Medulla oblongata (tissue), 1 donor: Measurements from ENCODE around the gene ADAMTS17.

ENCODE experiments used
- DNase-seq: peaks from one replicate; pipeline ENCODE4 v3.0.0-alpha.2; 2015; ENCODE audit errors: extremely low spot score

ADAMTS17 gene

DNA sequence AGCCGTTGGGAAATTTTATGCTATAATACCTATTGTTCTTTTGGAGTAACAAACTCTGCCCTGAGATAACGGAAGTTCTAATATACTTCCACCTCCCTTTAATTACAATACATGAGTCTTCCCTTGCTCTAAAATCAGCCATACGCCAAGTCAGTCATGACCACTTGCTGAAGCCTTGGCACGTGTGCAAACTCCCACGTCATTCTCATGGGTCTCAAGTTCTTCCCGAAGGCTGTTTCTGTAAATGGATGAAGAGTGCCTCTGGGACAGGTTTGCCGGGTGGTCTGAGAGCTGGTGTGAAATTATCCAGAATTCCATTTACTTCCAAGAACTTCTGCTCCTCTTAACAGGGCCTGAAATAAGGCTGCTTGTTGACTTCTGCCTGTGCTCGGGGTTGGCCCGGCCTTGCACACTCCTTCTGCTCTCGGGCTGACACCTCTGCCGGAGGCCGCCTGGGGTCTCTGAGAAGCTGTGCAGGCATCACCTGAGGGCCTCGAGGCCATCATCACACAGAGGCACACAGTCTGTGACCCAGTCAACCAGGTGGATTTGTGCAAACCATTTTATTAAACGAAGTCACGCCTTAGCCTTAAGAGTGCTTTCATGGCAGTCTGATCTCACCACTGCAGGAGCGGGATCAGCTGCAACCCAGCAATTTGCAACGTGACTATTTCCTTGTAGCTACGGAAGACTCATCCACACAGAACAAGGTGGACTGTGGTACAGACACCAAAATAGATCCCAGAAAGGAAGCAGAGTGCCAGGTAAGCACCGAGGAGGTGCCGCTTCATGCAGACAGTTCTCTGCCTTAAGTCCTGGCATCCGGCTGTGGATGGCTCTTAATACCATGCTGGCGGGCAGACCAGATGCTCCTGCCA lies 120.1 kb downstream of the ADAMTS17 start:
- no peak for DNase-seq

DNA sequence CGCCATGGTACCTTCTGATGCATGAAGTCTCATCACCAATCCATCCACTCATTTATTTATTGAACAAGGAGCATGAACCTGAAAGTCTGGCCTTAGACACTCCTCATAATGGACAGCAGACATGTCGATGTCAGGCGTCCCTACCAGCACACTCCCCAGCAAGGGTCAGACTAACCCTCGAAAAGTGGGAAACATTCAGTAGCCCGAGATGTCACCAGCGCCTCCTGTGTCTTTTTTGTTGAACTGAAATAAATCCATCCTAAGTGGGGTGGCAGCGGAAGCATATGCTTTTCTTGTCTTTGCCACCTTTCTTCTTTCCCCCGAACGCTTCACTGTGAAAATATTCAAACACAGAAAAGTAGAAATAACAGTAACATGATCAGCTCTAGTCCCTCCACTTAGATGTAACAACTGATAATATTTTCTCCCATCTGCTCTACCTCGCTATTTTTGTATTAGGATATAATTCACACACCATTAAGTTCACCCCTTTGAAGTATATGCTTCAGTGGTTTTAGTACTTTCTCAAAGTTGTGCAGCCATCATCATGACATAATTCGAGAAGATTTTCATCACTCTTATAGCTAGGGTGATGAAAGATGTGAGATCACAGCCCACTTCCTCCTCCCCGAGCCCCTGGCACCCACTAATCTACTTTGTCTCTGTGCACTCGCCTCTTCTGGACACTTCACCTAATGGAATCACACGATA lies 121.6 kb downstream of the ADAMTS17 start:
- DNase-seq = no peak

DNA sequence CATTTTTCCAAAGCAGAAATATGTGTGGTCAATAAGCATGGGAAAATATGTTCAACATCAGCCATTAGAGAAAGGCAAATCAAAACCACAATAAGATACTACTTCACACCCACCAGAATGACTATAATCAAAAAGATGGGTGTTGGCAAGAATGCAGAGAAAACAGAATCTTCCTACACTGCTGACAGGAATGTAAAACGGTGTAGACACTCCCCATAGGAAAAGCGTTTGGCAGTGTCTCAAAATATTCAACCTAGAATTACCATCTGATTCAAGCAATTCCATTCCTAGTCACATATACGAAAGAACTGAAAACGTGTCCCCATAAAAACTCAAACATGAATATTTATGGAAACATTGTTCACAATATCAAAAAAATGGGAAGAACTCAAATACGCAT lies 123.3 kb downstream of the ADAMTS17 start:
- DNase-seq = no peak

DNA sequence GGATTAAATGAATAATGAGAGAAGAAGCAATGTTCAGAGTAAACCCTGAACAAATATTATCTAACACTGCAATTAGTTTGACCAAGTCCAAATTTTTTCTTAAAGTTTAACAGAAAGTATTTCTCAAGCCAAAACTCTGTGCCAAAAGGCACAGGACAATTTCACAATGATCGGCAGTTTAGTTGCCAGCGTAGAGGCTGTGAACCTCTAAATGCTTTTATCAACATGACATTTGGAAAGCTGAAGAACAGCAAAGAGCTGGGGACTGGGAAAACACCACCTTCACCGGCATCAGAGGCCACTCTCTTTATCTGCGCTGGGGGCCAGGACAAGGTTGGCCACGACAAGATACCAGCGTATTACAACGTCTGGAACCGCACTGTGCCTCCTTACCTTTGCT lies 125.6 kb downstream of the ADAMTS17 start:
- no peak for DNase-seq

DNA sequence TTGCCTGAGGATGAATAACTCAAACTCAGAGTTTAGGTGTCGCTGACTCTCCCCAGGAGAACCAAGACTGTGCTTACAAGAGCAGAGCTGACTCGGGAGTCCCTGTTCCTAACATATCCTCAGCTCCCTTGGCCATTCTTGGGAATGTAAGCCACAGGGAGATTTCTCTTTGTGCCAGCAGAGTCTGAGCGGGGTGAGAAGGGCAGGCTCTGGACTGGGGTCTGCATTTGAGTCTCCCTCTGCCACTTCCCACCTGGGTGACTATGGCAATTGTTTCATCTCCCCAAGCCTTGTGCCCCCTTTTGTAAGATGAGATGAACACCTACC lies 126.0 kb downstream of the ADAMTS17 start:
- no peak for DNase-seq

DNA sequence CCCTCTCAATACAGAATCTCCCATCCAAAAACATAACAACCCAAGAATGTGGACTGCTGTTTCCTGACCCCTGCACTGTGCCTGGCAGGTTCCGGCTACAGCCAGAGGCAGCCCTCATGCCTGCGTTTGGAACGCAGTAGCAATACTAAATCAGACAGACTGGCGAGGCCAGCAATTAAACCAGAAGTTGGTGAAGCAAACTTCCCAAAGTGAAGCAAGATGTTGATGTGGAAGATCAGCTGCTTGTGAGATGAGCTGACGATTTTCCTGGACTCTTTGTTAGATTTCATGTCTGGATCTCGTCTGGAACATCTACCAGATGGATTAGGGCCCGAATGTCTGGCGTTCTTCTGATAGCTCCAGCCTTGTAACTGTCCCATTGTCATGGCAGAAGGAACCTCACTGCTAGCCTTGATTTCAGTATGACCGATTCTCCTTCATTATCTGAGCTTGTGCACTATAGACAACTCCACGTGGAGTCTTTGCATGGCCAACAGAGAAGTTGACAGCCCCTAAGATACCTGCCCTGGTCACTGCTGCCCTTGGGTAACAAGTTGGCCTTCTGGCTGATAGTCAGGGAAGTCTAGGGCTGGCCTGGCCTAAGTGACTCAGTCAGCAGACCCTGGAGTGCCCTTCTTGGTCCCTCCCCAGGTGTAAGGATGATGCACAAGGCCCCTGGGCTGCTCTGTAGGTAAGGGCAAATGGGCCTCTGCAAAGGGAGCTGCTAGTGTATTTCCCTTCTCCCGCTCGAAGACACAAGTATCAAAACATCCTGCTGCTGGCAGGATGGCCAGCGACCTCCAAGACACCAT lies 126.5 kb downstream of the ADAMTS17 start:
- DNase-seq = no peak

DNA sequence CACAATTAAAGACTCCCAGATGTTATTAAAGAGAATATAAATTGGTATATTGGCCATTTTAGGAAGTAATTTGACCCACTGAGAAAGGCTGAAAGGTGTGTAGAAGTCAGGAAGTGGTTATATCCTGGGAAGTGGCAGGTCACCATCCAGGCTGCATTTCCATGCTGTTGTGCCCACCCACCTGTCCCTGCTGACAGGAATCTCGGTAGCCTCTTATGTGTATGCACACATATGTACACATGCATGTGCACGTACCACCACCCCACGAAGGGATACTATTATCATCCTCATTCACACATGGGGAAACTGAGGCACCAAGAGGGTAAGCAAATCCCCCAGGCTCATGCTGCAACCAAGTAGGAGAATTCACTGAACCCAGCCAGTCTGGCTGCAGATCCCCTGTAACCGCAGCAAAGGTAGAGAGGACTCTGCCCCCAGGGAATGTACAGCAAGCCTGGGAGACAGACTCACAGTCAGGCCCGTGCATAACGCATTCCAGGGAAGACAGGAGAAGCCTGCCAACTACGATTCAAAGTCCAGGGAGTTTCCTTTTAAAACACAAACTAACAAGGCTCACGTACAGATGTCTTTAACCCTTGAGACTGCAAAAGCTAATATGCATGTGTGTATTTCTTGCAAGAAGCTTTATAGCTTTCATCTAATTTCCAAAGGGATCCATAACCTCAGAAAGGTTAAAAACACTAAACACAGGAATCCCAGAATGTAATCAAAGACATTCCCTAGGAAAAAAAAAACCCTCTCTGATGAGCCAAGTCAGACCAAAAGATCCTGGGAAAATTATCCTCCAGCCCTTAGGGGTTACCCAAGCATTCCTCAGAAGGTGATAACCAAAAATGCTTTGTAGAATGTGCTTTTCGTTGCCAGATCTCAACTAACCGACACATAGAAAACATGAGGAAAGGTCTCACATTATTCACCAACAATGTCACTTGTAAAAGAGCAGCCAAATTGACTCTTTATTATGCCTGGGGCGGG lies 129.6 kb downstream of the ADAMTS17 start:
- DNase-seq = no peak

DNA sequence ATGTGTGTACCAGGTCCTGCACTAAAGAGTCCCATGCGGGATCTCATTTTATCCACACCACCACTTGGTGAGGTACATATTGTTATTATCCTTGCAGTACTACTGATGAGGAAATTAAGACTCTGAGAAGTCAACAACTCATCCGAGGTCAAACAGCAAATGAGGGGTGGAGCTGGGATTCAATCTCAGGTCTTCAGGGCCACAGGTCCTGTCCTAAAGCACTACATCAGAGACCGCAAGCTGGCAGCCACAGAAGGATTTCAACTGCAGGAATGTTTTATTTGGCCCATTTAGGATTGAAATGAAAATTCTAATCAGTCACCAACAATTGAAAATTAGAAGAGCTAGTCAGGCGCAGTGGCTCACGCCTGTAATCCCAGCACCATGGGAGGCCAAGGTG lies 131.4 kb downstream of the ADAMTS17 start:
- DNase-seq = no peak

DNA sequence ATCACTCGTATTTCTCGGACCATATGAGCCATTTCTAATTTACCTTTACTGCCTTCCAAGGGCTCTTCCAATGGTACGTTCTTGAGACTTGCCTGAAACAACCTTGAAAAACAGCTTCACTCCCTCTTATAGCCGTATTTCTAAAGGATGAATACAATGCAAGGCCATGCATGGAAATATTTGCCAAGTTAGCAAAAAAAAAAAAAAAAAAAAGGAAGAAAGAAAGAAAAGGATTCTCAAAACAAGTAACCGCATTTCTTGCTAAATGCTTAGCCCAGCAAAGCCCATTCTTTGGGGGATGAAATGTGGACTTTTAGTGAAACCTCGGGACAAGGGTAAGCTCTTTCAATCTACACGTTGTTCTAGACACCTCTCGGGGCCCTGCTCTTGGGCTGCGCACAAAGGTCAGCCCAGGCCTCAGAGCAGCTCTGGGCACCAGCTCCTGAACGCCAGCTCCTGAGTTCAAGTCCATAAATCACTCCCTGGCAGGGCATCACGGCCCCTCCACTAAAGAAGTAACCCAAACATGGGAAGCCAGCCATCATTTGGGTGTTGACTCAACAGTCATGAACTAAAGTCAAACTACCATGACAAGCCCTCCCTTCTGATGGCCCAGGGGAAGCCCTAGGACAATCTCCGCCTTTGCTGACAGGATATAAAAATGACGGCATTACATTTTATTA lies 132.7 kb downstream of the ADAMTS17 start:
- DNase-seq = no peak

DNA sequence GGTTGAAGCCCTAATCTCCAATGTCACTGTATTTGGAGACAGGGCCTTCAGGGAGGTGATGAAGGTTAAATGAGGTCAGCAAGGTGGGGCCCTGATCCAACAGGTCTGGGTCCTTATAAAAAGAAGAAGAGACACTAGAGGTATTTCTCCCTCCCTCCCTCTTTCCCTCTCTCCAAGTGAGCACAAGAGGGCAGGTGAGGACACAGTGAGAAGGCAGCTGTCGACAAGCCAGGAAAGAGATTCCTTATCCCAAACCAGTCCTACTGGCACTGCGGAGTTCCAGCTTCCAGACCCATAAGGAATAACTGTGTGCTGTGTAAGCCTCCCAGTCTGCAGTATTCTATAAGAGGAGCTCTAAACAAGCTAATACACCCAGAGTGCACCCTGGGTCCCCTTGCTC lies 134.7 kb downstream of the ADAMTS17 start:
- no peak for DNase-seq

DNA sequence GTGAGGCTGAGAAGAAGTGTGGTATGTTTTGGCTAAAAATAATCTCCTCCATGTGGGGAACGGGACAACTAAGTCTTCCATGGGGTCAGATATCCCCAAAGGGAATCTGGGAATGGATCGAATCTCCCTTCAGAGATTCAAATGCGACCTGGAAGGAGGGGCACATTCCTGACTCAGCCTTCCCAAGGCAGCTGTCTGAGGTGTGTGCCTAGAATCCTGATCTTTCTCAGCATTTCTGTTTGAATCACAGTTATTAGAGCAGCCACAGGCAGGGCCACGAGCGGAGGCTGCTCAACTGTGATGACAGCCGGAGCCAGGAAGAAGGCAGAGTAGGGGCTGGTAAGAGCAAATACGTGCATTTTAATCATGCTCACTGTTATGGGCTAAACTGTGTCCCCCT lies 135.1 kb downstream of the ADAMTS17 start:
- DNase-seq = no peak

DNA sequence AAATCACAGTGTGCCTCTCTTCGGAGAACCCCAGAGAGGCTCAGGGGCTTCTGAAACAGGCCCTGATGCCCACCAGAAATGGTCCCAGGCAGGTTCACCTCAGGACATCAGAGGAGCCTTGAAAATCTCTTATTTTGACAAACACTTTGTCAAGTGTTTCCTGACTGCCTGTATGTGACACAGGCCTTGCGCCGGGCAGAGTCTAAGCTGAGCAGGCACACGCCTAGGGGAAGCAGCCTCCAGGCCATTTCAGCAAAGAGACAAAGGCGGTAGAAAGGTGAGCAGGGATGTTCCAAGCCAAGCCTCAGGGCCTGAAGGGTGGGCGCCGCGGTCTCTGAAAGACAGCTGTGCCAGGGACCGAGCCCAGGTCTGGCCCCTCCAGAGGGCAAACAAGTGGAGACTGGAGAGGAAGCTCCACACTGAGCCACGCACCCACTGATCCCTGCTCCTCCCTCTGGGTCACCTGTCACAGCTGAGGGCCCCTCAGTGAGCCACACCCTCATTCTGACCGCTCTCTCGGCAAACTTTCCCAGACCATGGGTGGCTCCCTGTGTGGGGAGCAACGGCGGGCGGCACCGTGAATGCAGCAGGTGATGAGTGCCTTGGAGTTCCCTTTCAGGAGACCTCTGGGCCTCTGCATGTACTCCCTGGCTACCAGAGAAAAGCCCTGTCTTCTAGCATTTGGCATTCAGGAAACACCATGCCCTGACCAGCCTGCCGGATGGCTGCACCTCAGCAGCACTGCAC lies 136.1 kb downstream of the ADAMTS17 start:
- DNase-seq = no peak

DNA sequence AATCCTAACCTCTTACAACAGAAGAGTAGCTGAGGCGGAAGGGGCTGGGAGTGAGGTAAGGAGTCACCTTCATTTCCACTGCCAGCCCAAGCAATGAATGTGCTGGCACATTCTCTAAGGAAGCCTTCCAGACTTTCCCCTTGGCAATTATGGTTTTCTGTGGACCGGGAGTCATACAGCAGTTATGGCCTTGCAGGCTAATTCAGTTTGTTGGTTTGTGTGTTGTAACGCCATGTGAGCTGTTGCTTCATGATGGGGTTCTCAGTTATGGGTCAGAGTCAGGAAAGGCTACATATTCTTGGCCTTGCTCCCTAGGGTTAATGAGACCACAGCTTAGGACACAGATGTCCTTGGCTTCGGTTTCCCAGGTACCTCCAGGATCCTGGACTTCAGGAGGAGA lies 137.0 kb downstream of the ADAMTS17 start:
- DNase-seq = no peak

DNA sequence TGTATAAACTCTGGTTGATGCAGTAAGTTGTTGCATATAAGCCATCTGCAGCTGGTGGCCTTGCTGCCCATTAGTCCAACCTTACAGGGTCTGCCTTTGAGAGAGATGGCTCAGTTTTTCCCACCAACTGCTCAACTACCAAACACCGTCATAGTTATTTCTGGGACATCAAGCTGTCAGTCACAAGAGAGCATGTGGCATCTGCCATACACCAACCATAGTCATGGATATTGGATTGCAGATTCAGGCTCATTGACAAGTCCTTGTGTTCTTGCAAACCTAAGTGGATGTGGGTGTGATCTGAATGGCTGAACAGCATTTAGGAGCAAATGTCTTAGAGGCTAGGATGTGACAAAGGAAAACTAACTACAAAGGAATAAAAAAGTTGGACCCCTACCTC lies 137.6 kb downstream of the ADAMTS17 start:
- DNase-seq = no peak

DNA sequence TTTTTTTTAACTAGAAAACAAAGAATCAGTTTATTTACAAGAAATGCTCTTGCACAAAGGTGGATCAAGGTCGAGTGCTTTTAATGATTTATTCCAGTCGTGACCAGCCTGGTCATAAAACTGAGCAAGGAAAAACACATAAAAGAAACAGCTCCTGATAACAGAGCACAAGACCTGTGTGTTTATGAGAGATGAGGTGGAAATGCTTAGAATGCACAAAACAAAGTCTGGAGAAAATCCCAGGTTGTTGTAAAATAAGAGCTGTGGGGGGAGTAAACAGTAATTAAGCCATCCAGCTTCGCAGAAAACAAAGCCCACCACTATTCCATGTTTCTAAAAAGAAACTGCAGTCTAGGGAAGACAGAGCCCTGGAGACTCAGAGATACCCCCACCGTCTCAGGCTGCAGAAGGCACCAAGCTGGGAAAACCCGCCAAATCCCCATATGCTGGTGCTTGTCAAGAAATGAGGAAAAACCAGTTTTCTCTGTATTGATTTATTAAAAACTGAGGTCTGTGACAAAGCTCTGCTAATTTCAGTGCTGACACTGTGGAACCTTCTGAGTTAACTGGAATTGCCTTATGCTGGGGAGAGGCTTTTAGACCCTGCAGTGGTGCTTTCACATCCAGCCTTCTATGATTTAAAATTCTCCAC lies 139.3 kb downstream of the ADAMTS17 start:
- no peak for DNase-seq

DNA sequence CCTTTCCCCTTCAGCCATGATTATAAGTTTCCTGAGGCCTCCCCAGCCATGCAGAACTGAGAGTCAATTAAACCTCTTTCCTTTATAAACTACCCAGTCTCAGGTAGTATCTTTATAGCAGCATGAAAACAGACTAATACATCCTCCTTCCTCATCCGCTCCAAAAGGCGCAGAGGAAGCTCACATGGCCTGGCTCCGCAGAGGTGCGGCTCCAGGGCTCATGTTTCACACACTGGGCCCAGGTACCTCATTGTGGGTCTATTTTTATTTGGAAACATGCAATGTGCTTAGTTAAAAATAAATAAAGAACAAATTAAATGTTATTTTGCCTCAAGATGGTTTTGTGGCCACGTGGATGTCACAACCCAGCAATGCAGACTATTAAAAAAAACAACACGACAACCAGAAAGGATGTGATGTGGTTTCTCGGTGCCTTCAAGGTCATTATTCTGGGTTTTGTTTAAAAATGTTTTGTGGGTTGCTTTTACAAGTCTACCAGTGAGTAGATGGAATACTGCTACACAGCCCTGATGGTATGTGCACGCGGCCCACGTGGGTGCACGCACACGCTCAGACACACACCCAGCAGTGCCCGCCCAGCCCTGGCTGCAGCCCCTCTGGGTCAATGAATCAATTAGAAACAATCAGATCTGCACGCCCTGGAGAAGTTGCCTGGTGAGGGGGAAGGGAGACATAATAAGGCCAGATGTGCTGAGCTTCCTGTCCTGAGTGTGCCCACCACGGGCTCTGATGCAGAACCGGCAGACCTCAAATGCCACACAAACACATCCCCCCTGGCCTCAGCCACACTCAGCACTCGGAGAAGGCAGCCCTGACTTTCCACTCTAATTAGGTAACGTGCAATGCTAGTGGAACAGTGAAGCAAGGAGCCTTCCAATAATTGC lies 140.1 kb downstream of the ADAMTS17 start:
- DNase-seq = no peak

DNA sequence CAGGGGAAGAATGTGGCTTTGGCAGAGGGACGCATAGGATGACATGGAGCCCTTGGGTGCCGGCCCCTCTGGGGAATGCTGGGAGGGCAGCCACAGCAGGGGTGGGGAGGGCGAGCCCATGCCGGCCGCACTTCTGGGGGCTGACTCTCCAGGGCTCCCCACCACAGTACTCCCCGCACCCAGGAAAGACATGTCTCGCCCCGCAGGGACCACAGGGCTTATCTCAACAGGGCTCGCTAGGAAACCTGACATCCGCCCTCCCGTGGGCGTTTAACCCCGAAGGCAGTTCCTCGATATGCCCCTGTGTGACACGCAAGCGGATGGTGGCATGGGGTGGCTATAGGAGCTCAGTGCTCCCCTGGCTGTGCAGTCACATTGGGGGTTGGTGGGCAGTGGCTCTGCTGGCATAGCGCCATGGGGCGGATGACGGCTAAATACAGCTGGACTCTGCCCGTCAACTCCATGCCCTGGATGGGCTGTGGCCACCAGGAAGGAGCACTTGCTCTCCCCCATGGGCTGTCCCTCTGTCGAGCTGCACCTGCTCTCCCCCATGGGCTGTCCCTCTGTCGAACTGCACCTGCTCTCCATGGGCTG lies 141.4 kb downstream of the ADAMTS17 start:
- DNase-seq = no peak

DNA sequence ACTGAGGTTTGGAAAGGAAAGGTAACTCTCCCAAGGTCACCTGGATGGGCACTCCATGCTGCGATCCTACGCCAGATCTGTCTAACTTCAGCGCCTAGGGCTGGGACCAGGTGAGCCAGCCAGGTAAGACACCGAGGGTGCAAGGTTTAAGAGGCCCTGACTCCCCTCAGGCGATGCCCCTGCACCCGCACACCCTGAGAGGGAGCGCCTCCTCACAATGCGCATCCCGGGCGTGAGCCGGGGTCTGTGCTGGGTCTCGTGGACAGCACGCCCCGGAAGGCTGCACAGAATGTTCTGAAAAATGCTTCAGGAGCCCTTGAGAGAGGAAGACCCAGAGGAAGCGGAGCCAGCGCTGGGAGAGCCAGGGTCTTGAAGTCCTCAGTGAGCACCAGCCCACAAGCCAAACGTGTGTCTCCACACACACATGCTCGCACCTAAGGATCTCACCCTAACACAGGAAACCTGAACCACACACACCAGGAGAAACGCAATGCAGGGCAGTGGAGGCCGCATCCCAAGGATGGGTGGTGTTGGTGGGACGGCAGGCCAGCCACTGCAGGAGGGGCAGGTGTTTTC lies 142.0 kb downstream of the ADAMTS17 start:
- DNase-seq = no peak
